Measurements from ENCODE around the gene TNFAIP8. TPM values are rescaled to one million over a fixed set of nuclear protein-coding genes. Genes with fewer than 3 reads are reported as not detected.
A peak's percentile ranks its signal among the peaks of the same experiment; 100 is the strongest.

The TNFAIP8 gene
- total and polyA plus RNA-seq, 9 of the 15 experiments (the other 6 are each of a cell fraction or from before 2014, with no cell fraction given), result 29.9 to 52.2 (median 44.8) TPM

DNA sequence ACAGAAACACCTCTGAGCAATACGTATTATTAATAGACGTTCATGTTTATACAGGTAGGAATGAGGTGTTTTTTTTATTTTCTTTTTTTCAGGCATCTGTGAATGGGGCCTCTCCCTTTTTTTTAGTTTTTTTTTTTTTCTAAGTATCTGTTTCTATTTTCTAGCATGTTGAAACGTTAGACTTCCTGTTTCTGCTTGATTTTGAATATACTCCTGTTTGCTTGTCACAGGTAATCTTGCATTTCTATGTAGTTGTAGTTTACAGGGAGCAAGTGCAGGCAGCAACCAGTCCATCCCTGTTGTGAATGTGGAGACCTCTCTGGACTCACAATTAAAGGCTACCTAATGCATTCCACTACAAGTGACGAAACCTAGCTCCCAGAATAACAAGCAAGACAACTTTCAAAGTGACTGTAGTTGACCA is 22.8 kb upstream of the TNFAIP8 start:
- Histone ChIP-seq H3K79me2 (ENCODE audit: control insufficient read depth, insufficient read depth, low read length) (peaks cover 91% of the 10 kb centered on the region), H3K4me2 (ENCODE audit: insufficient read depth, low read length) (no peak overlapping the region), H3K27ac (ENCODE audit: extremely low read depth, low read depth, low read length) (peak overlapping the region; percentile 49; the same call in 2 of the 3 replicates), H3K9ac (ENCODE audit: insufficient read depth in 1 of 2, low read depth in 2 of 2, low read length in 2 of 2) (no peak overlapping the region), H3K36me3 (ENCODE audit: control insufficient read depth, insufficient read depth, low read length) (peaks cover 11% of the 10 kb centered on the region), H3K4me1 (replicated peaks in 1 of 2; ENCODE audit: control insufficient read depth in 2 of 2, insufficient read depth in 2 of 2, low read length in 2 of 2) (peaks cover 29 to 90% of the 10 kb centered on the region in 2 experiments; a peak in 4 of 5 replicates), H4K20me1 (replicated peaks; ENCODE audit: control insufficient read depth, insufficient read depth, low read length) (no peaks in the 10 kb centered on the region), H3K9me3 (replicated peaks; ENCODE audit: control insufficient read depth, insufficient read depth, low read depth, low read length) (no peaks in the 10 kb centered on the region), H3K27me3 (ENCODE audit: control insufficient read depth in 2 of 2, insufficient read depth in 2 of 2, low read length in 2 of 2) (no peaks in the 10 kb centered on the region), H3K4me3 (no peak overlapping the region), H2AFZ (ENCODE audit: low read depth, low read length) (no peak overlapping the region), H3K9me1 (ENCODE audit: control insufficient read depth, insufficient read depth, low read length) (peaks cover 6% of the 10 kb centered on the region)
- FAIRE-seq (no peak), ATAC-seq (no peak), DNase-seq (ENCODE audit: extremely low read depth in 1 of 4, low spot score in 3 of 4) (no peak)
- intact Hi-C loops (cut with micrococcal nuclease), result no loop called here
- in situ Hi-C loops (cut with MboI), result no loop called here
- CTCF ChIA-PET (ENCODE audit: low intra/inter-chr PET ratio), result no interaction called here
- POLR2A ChIA-PET, result interaction anchor here (1.7 to 2.4 kb wide), 2 partner anchors 8 to 13 kb away, joined by 6 to 11 read pairs; no protein-coding TSS in a partner anchor
- 58% methylated on average over 4 of the region's 4 CpGs for WGBS (ENCODE audit: insufficient coverage, low coverage, missing lambda C conversion rate)
- BruUV-seq (replicated peaks), result no TSS peak
- no peak for TF ChIP-seq SRF (CRISPR knock-in tag; IDR thresholded peaks at IDR 0.05)
- TF ChIP-seq, protein P1, sequence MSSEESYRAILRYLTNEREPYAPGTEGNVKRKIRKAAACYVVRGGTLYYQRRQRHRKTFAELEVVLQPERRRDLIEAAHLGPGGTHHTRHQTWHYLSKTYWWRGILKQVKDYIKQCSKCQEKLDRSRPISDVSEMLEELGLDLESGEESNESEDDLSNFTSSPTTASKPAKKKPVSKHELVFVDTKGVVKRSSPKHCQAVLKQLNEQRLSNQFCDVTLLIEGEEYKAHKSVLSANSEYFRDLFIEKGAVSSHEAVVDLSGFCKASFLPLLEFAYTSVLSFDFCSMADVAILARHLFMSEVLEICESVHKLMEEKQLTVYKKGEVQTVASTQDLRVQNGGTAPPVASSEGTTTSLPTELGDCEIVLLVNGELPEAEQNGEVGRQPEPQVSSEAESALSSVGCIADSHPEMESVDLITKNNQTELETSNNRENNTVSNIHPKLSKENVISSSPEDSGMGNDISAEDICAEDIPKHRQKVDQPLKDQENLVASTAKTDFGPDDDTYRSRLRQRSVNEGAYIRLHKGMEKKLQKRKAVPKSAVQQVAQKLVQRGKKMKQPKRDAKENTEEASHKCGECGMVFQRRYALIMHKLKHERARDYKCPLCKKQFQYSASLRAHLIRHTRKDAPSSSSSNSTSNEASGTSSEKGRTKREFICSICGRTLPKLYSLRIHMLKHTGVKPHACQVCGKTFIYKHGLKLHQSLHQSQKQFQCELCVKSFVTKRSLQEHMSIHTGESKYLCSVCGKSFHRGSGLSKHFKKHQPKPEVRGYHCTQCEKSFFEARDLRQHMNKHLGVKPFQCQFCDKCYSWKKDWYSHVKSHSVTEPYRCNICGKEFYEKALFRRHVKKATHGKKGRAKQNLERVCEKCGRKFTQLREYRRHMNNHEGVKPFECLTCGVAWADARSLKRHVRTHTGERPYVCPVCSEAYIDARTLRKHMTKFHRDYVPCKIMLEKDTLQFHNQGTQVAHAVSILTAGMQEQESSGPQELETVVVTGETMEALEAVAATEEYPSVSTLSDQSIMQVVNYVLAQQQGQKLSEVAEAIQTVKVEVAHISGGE (CRISPR knock-in tag; IDR thresholded peaks at IDR 0.05), result peak in 1 of 3 experiments; percentile 31; a peak in 1 of 6 replicates
- TF ChIP-seq SPI1 (IDR thresholded peaks at IDR 0.05; ENCODE audit: borderline replicate concordance, low read depth, low read length), result peak; percentile 50; the same call in 1 of the 2 replicates
